Peyer's patch (tissue), 4 donors: ENCODE data around the gene CPNE6. TPM values are rescaled to one million over a fixed set of nuclear protein-coding genes. Genes with fewer than 3 reads are reported as not detected.

ENCODE experiments used
- DNase-seq, 3 donors: peaks; one replicate each; pipeline ENCODE4 v3.0.0-alpha.2; 2017 to 2019
- H3K27ac ChIP-seq, 4 donors: fragments of 200-600 bp; sonication (generic); one replicate each; pipeline ENCODE4 v1.5.1; 2016 to 2019
- H3K27me3 ChIP-seq, 2 donors: fragments of 200-600 bp; sonication (generic); one replicate each; pipeline ENCODE4 v1.5.1; 2019
- H3K36me3 ChIP-seq, 3 donors: fragments of 200-600 bp; sonication (generic); one replicate each; pipeline ENCODE4 v1.5.1; 2016 to 2019
- H3K4me1 ChIP-seq, 4 donors: fragments of 200-600 bp; sonication (generic); one replicate each; pipeline ENCODE4 v1.5.1; 2016 to 2019
- H3K4me3 ChIP-seq, 4 donors: fragments of 200-600 bp; sonication (generic); 1 replicate in 3 of 4; 2 replicates in 1 of 4; pipeline ENCODE4 v1.5.1; 2016 to 2019; ENCODE audit warnings: mild to moderate bottlenecking in 1 of 4
- H3K9me3 ChIP-seq, 4 donors: fragments of 200-600 bp; sonication (generic); one replicate each; pipeline ENCODE4 v1.5.1; 2016 to 2019; ENCODE audit warnings: mild to moderate bottlenecking in 1 of 4
- CTCF ChIP-seq, 6 experiments: fragments of 450-650 bp in 4 of 6; fragments of 200-600 bp in 2 of 6; sonication (generic) in 1 of 6; IDR thresholded peaks; one replicate each; pipeline ENCODE4 v1.5.1; 2017 to 2019; ENCODE audit warnings: antibody characterized with exemption in 6 of 6, mild to moderate bottlenecking in 3 of 6, moderate library complexity in 1 of 6
- POLR2A ChIP-seq, 2 donors: fragments of 450-650 bp; IDR thresholded peaks; one replicate each; pipeline ENCODE4 v1.5.1; 2017; ENCODE audit warnings: antibody characterized with exemption in 2 of 2, mild to moderate bottlenecking in 2 of 2, moderate library complexity in 2 of 2
- total RNA-seq, 4 donors: library from RNA; depleted of rRNA; stranded (reverse); fragments of >200 nt; gene quantifications; one replicate each; pipeline ENCODE4 v1.1.0, GENCODE V29; 2016

Gene CPNE6
- total RNA-seq, 4 donors from 2014 or later = 1.9 to 4.6 (median 3.6) TPM; not detected in 1

- peaks cover 6 to 31% (median 10%) of the 10 kb centered on the region in 4 donors for H3K4me1 ChIP-seq
- no peaks in the 10 kb centered on the region for H3K9me3 ChIP-seq
These were observed 42.6 kb downstream of the CPNE6 start for GRCh38 chr14:24113801-24114531.

GRCh38 chr14:24114532-24115421 is 43.4 kb downstream of the CPNE6 start, which contains the start of the genes DCAF11 and NRL:
Gene DCAF11 (plus strand): TSS chr14:24114777. CDS start chr14:24115595, 818 bp downstream.
Gene NRL (minus strand): TSS chr14:24114949. CDS start chr14:24082848, 32,101 bp downstream.
- DNase-seq = peak; percentile 98 to 99 (median 99)
- Histone ChIP-seq H3K4me3 (peak within 1 kb of the TSS; percentile 50 to 89 (median 72)), H3K4me1 (peaks cover 4 to 31% (median 10%) of the 10 kb centered on the region in 4 donors), H3K27me3 (no peaks in the 10 kb centered on the region), H3K36me3 (peaks cover 0 to 31% (median 3%) of the 10 kb centered on the region in 3 donors), H3K9me3 (no peaks in the 10 kb centered on the region), H3K27ac (peak within 1 kb of the TSS; percentile 94 to 99 (median 97))
- TF ChIP-seq CTCF (IDR thresholded peaks at IDR 0.05) (peak in 1 of 6 experiments; percentile 2), POLR2A (IDR thresholded peaks at IDR 0.05) (peak; percentile 12 to 57)

More at GRCh38 chr14:24113801-24114531, 42.6 kb downstream of the CPNE6 start:
- peak; percentile 74 to 95 (median 94) for DNase-seq
- Histone ChIP-seq H3K36me3 (peaks cover 0 to 23% (median 0%) of the 10 kb centered on the region in 3 donors), H3K27me3 (no peaks in the 10 kb centered on the region), H3K4me3 (peak overlapping the region; percentile 50 to 89 (median 72)), H3K27ac (peak overlapping the region; percentile 94 to 99 (median 97))
- TF ChIP-seq POLR2A (IDR thresholded peaks at IDR 0.05) (peak; percentile 67 to 70), CTCF (IDR thresholded peaks at IDR 0.05) (peak in 1 of 6 experiments; percentile 10)

- Histone ChIP-seq H3K27ac (peak overlapping the region; percentile 94 to 99 (median 97)), H3K4me3 (peak overlapping the region; percentile 50 to 89 (median 72)), H3K36me3 (peaks cover 0 to 39% (median 3%) of the 10 kb centered on the region in 3 donors), H3K9me3 (no peaks in the 10 kb centered on the region), H3K4me1 (peaks cover 0 to 25% (median 10%) of the 10 kb centered on the region in 4 donors), H3K27me3 (no peaks in the 10 kb centered on the region)
- TF ChIP-seq CTCF (IDR thresholded peaks at IDR 0.05) = no peak
- no peak for TF ChIP-seq POLR2A (IDR thresholded peaks at IDR 0.05)
- no peak for DNase-seq
These were observed 44.2 kb downstream of the CPNE6 start for GRCh38 chr14:24115422-24116127.

GRCh38 chr14:24116128-24116814 is 44.9 kb downstream of the CPNE6 start:
- Histone ChIP-seq H3K27me3 (no peaks in the 10 kb centered on the region), H3K4me3 (peak overlapping the region; percentile 50 to 89 (median 72)), H3K4me1 (peaks cover 0 to 25% (median 10%) of the 10 kb centered on the region in 4 donors), H3K36me3 (peaks cover 0 to 46% (median 3%) of the 10 kb centered on the region in 3 donors), H3K9me3 (no peaks in the 10 kb centered on the region), H3K27ac (peak overlapping the region in 1 of 4 donors; percentile 99)
- TF ChIP-seq POLR2A (IDR thresholded peaks at IDR 0.05) (no peak), CTCF (IDR thresholded peaks at IDR 0.05) (no peak)
- DNase-seq = no peak
